GM21576 (cell line): ENCODE data around the gene DCTN3.

Experiments used
- ATAC-seq: cut with Tn5 transposase; IDR thresholded peaks from one replicate; pipeline ENCODE4 v1.9.1; 2021; ENCODE audit warnings: mild to moderate bottlenecking, moderate library complexity; ENCODE audit not compliant: unreplicated experiment

The DCTN3 gene

GRCh38 chr9:34624475-34625185 is 4.3 kb upstream of the DCTN3 start:
- ATAC-seq, result no peak

GRCh38 chr9:34623374-34624235 is 3.3 kb upstream of the DCTN3 start:
- no peak for ATAC-seq

DNA sequence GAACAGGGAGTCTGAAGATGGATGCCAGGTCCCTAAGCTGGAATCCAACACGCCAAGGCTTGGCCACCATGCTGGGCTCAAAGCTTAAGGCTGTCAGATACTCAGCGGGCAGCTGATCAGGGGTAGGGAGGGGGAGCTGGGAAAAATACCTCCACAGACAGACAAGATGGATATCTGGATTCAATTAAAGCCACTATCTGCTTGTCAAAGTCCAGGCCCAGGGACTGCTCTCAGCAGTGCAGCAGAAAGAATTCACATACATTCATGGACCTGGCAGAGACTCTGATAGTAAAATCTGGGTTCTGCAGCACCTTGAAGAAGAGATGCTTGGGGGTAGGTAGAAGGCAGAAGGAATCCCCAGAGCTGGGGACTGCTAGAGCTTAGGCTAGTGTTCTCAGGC is 5.2 kb downstream of the DCTN3 start:
- ATAC-seq, result no peak

- ATAC-seq, result no peak
These were observed 7.4 kb downstream of the DCTN3 start for GRCh38 chr9:34612788-34613390.

DNA sequence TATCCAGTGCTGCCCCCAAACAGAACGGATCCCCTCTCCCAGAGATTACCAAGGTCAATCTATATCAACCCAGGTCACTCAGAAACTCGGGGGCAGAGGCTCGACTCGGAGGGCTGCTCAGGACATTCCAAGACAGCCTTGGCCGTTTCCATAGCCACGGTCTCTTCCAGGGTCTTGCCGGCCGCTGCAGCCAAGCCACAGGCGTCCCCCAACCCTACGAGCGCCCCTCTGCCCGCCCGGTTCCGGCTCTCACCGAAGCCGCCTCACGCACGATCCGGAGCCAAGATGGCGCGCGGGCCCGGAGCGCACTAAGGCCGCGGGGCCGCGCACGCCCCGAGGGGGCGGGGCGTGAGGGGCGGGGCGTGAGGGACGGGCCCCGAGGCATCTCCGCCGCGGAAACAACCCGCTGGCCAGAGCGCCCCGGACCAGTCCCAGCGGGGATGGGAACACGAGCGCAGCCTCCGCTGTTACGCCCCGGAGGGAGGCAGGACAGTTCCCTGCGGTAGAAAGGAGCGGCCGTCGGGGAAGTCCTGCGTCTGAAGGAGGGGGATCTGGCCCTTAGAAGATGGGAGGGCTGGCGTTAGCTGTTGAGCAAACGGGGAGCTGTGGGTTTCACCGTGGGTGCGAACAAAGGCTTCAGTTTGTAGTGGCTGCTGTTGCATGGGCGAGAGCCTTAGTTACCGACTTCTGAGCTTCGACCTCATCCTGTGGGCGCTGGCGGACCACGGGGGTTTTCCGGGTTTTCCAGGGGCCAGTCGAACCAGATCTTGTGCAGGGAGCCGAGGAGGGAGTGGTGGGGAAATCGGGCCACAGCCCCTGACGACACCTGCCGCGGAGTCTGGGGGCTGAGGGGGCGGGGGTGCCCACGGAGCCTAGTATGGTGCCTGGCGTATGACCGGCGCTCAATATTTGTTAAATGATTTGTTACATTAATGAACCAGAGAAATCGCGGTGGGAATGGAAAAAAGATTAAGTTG is 8.2 kb downstream of the DCTN3 start, which contains the start of gene RPP25L:
Gene RPP25L (minus strand): TSS at position 287 of the 977 bp plus-strand sequence. CDS start 801 bp downstream, outside the sequence.
- ATAC-seq, result peak; percentile 85

- peak; percentile 10 for ATAC-seq
These were observed 9.0 kb downstream of the DCTN3 start for GRCh38 chr9:34611251-34611810.

- no peak for ATAC-seq
These were observed 9.7 kb downstream of the DCTN3 start for GRCh38 chr9:34610434-34611206.

- no peak for ATAC-seq
These were observed 13.0 kb downstream of the DCTN3 start for GRCh38 chr9:34607331-34607730.

GRCh38 chr9:34606905-34607304 is 13.4 kb downstream of the DCTN3 start:
- no peak for ATAC-seq

DNA sequence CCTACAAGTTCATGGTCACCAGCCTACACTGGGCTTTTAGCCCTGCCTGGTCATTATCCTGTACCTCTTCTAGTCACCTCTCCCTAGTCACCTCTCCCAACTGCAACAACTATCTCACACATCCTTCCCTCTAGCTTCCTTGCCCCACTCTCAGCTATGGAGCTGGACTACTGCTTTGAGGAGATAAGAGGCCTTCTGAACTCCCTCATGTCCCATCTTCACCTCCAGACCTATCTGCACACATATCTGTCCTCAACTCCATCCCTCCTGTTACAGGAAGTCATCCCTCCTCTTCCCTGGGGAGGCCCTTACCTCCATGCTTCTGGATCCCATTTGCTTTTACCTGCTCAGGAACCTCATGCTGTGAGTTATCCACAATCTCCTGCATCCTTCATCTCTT is 14.1 kb downstream of the DCTN3 start:
- no peak for ATAC-seq

DNA sequence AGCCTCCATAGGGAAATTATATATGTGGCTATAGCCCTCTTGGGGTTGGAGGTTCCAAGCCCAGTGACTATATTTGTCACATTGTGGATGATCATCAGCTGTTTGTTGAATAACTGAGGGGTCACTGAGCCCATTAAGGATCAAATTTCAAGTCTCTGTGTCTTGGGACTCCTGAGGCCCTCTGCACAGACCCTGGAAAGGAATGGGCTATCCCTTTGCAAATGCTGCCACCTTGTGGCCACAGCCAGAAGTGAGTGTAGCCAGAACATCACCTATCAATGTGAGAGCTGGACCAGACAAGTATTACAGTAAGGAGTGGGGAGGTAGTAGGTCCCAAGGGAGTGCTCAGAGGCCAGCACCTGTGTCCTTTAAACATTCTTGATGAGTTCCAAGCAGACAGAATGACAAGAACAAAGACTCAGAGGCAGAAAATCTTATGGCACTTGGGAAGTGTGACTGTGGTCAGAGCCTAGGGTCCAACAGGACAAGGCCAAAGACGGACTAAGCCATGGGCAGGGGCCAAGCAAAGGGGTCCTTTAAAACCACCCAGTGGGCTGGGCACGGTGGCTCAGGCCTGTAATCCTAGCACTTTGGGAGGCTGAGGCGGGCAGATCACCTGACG is 16.6 kb downstream of the DCTN3 start:
- ATAC-seq, result peak; percentile 80

DNA sequence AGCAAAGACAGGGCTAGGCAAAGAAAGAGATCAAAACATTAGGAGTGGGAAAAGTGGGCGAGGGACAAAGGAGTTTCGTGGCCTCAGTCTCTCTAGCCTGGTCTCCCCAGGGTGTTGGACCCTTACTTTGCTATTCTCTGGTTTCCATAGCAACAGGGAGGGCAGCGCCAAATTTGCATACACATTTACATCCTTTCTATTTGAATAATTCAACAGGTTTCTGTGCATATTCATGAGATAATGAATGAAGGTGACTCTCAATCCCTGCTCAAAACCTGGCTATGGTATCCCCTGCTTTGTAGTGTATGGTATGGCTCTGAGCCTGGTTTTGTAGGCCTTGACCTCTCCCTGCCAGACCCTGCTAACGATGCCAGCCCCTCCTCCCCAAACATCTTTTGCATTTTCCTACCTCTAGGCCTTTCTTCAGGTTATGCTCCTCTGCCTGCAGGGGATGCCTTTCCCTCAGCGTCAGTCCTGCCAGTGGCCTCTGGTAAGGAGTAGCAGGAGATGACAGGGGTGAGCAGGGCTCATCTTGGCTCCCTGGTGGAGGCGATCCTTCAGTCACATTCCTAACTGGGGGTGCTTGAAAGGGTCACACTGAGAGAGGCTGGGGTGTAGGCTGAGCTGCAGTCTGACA is 18.2 kb downstream of the DCTN3 start:
- no peak for ATAC-seq

GRCh38 chr9:34600908-34601307 is 19.4 kb downstream of the DCTN3 start:
- ATAC-seq, result no peak

- no peak for ATAC-seq
These were observed 20.7 kb downstream of the DCTN3 start for GRCh38 chr9:34599546-34599945.

DNA sequence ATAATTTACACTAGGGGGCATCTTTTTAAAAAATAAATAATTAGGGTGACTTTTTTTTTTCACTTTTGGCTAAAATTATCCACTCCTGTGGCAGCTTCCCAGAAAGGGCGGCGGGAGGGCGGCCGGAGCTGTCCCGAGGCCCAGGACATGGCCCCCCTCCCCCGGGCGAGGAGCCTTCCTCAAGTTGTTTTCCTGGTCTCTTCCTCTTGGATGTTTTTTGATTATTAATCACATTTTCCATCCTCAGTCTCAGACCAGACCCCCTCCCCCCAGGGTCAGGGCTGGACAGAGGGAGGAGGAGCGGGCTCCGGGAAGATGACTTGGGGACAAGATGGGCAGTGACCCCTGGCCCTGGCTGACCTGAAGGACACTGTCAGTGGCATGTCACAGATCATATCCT is 26.1 kb downstream of the DCTN3 start:
- ATAC-seq, result no peak

DNA sequence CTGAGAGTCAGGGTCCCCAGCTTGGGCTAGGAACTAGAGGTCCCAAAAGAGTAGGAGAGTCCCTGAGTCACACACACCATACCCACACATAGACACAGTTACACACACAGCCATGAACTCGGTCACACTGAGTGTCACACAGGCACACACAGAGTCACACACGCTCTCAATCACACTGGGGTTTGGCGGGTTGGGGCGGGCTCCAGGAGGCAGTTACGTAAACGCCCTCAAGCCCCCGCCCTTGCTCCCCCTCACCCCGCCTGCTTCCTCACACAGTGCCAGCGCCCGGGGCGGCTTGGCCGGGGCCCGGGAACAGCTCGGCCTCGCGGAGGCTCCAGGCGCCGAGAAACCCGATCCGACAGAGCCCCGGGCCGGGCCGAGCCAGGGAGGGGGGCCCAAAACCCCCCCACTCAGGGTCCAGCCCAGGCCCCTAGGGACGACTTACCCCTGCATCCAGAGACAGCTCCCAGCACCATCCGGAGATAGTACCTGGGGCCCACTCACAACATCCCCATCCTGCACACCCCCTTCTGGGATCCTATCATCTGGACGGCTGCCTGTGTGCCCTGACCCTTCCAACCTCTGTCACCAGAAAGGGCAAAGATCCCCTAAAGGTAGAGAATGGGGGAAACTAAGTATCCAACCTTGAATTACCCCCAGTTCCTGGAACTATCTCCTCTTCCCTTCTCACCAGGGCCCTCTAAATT is 27.2 kb downstream of the DCTN3 start:
- ATAC-seq, result no peak

DNA sequence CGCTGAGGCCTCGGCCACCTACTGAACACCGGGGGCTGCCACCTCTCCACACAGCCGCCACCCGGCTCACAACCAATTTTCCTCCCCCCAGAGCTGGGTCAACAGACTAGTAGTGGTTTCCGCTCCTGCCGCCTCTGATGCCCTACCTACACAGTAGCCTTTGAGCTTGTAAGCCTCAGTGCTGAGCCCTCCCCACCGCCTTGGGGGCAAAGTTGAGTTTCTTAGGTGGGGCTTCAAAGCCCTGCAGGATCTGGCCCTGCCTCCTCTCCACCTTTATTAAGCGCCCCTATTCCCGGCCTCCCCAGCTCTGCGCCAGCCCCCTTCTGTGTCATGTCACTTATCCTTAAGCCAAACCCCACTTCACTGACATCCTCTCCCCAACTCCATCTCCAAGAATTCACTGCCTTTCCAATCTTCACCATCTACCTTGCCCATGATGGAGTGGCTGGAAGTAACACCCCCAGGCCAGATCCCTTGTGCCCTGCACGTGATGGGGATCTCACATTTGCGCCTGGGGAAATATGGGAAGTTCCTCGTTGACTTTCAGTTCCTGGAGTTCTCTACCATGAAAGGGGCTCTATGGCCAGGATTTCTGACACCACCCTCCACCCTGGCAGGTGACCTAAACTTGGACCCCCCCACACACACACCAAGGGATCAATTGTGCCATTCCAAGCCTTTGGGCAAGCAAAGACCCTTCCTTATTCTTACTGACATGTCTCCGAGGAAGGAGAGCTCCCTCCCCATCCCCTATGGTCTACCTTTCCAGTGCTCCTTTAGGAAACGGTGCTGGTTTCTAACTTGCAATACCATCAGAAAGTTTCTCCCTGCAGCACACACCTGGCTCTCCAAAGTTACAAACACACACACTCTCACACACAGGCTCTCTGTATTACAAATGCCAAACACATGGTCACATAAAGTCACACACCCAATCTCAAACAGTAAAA is 28.1 kb downstream of the DCTN3 start:
- no peak for ATAC-seq
